MCF 10A (cell line): ENCODE measurements around the gene KATNIP. TPM values are rescaled to one million over a fixed set of nuclear protein-coding genes. Genes with fewer than 3 reads are reported as not detected.

ENCODE experiments used
- BruUV-seq: library from RNA; stranded (reverse); fragments of 400-500 nt; replicated peaks from 2 replicates; lab custom pipeline; 2021; lab: Mats Ljungman, UMichigan
- CTCF ChIA-PET: fragments of 300-600 bp; sonication (Branson Sonifier 250); formaldehyde crosslinking; extraction: SDS; loops from one replicate; lab custom pipeline; 2021; ENCODE audit warnings: antibody characterized with exemption, inconsistent platforms; lab: Yijun Ruan, JAX
- POLR2A ChIA-PET: fragments of 300-600, 350-650 bp; sonication (Branson Sonifier 250); formaldehyde crosslinking; extraction: SDS; loops from one replicate; lab custom pipeline; 2020; ENCODE audit warnings: antibody characterized with exemption, inconsistent platforms; lab: Yijun Ruan, JAX
- DNase-seq: peaks from one replicate; pipeline ENCODE4 v3.0.0-alpha.2; 2018; ENCODE audit not compliant: unreplicated experiment
- H3K27ac Mint-ChIP-seq: one replicate; pipeline ENCODE4 v1.8.0; 2022; ENCODE audit warnings: mild to moderate bottlenecking, low read depth, mixed read lengths; ENCODE audit not compliant: unreplicated experiment
- H3K27me3 Mint-ChIP-seq: one replicate; pipeline ENCODE4 v1.8.0; 2022; ENCODE audit warnings: mixed read lengths; ENCODE audit not compliant: insufficient read depth, unreplicated experiment
- H3K36me3 Mint-ChIP-seq: one replicate; pipeline ENCODE4 v1.8.0; 2022; ENCODE audit warnings: mild to moderate bottlenecking, moderate library complexity, mixed read lengths; ENCODE audit not compliant: insufficient read depth, unreplicated experiment
- H3K4me1 Mint-ChIP-seq: one replicate; pipeline ENCODE4 v1.8.0; 2022; ENCODE audit warnings: mixed read lengths; ENCODE audit not compliant: insufficient read depth, unreplicated experiment
- H3K4me3 Mint-ChIP-seq: one replicate; pipeline ENCODE4 v1.8.0; 2022; ENCODE audit warnings: mild to moderate bottlenecking, moderate library complexity, mixed read lengths; ENCODE audit not compliant: unreplicated experiment
- H3K9me3 Mint-ChIP-seq: one replicate; pipeline ENCODE4 v1.8.0; 2022; ENCODE audit warnings: mixed read lengths; ENCODE audit not compliant: unreplicated experiment
- CTCF ChIP-seq: fragments of 200-600 bp; IDR thresholded peaks from one replicate; pipeline ENCODE4 v1.8.0; 2022; ENCODE audit warnings: antibody characterized with exemption, mild to moderate bottlenecking; ENCODE audit not compliant: unreplicated experiment
- intact Hi-C: fragments of 100-400 bp; cut with micrococcal nuclease; formaldehyde crosslinking; loops from 2 replicates; pipeline ENCODE4 v1.14.1; 2022
- total RNA-seq: library from RNA; stranded (reverse); gene quantifications from 2 replicates; pipeline ENCODE4 v1.2.3, GENCODE V29; 2022

KATNIP gene
- total RNA-seq, 1 experiment from 2014 or later = 21.3 TPM

- Mint-ChIP-seq H3K36me3 (peaks cover 8% of the 10 kb centered on the region), H3K9me3 (no peaks in the 10 kb centered on the region), H3K27me3 (no peaks in the 10 kb centered on the region), H3K27ac (no peak overlapping the region), H3K4me3 (no peak overlapping the region), H3K4me1 (peaks cover 19% of the 10 kb centered on the region)
- POLR2A ChIA-PET = no interaction called here
- intact Hi-C loops = no loop called here
- no peak for DNase-seq
- no TSS peak for BruUV-seq
- no peak for TF ChIP-seq CTCF
- CTCF ChIA-PET = interaction anchor here (0.8 kb wide), 1 partner anchor 9 kb away, joined by 4 read pairs; no protein-coding TSS in a partner anchor
Observed at GRCh38 chr16:27583634-27584033, 33.7 kb downstream of the KATNIP start.

- BruUV-seq = no TSS peak
- DNase-seq = no peak
- CTCF ChIA-PET = no interaction called here
- H3K9me3 Mint-ChIP-seq = no peaks in the 10 kb centered on the region
- intact Hi-C loops = no loop called here
- H3K4me1 Mint-ChIP-seq = peaks cover 3% of the 10 kb centered on the region
- H3K27ac Mint-ChIP-seq = no peak overlapping the region
- no peak overlapping the region for H3K4me3 Mint-ChIP-seq
- peaks cover 8% of the 10 kb centered on the region for H3K36me3 Mint-ChIP-seq
- no peaks in the 10 kb centered on the region for H3K27me3 Mint-ChIP-seq
- POLR2A ChIA-PET = interaction anchor here (1.1 kb wide), 1 partner anchor 36 kb away, joined by 3 read pairs; the partner anchor contains the start of genes GTF3C1 and KATNIP
- TF ChIP-seq CTCF = no peak
Observed at GRCh38 chr16:27585200-27585599, 35.3 kb downstream of the KATNIP start.

- POLR2A ChIA-PET = no interaction called here
Observed at GRCh38 chr16:27586711-27587110, 36.8 kb downstream of the KATNIP start.

GRCh38 chr16:27588057-27588456, 38.1 kb downstream of the KATNIP start:
- H3K4me3 Mint-ChIP-seq = no peak overlapping the region
- intact Hi-C loops = no loop called here
- ChIA-PET POLR2A (no interaction called here), CTCF (interaction anchor here (0.6 to 0.9 kb wide), 2 partner anchors 17 to 480 kb away, joined by 4 to 5 read pairs; no protein-coding TSS in a partner anchor)
- peak overlapping the region; percentile 36 for H3K27ac Mint-ChIP-seq
- H3K9me3 Mint-ChIP-seq = no peaks in the 10 kb centered on the region
- H3K36me3 Mint-ChIP-seq = peaks cover 8% of the 10 kb centered on the region
- TF ChIP-seq CTCF = no peak
- DNase-seq = no peak
- H3K27me3 Mint-ChIP-seq = no peaks in the 10 kb centered on the region
- no TSS peak for BruUV-seq
- H3K4me1 Mint-ChIP-seq = no peaks in the 10 kb centered on the region

More at GRCh38 chr16:27586711-27587110, 36.8 kb downstream of the KATNIP start:
- Mint-ChIP-seq H3K36me3 (peaks cover 8% of the 10 kb centered on the region), H3K27me3 (no peaks in the 10 kb centered on the region), H3K27ac (no peak overlapping the region), H3K4me1 (no peaks in the 10 kb centered on the region), H3K4me3 (no peak overlapping the region), H3K9me3 (no peaks in the 10 kb centered on the region)
- TF ChIP-seq CTCF = no peak
- no peak for DNase-seq
- intact Hi-C loops = no loop called here
- CTCF ChIA-PET = interaction anchor here (1.2 kb wide), 1 partner anchor 11 kb away, joined by 3 read pairs; no protein-coding TSS in a partner anchor
- no TSS peak for BruUV-seq
